Measurements from ENCODE around the gene BTAF1.

BTAF1 gene

GRCh38 chr10:92052741-92053140, 129.2 kb downstream of the BTAF1 start:
- no peak for DNase-seq (ENCODE audit: low read depth)

- DNase-seq (ENCODE audit: low read depth) = no peak
Observed at GRCh38 chr10:92054807-92055206, 131.2 kb downstream of the BTAF1 start.

- DNase-seq (ENCODE audit: low read depth) = no peak
Observed at GRCh38 chr10:92062273-92062672, 138.7 kb downstream of the BTAF1 start.

GRCh38 chr10:92064506-92064905, 140.9 kb downstream of the BTAF1 start:
- DNase-seq (ENCODE audit: low read depth) = no peak

GRCh38 chr10:92066386-92066785, 142.8 kb downstream of the BTAF1 start:
- no peak for DNase-seq (ENCODE audit: low read depth)

- DNase-seq (ENCODE audit: low read depth) = no peak
Observed at GRCh38 chr10:92068900-92069299, 145.3 kb downstream of the BTAF1 start.

- no peak for DNase-seq (ENCODE audit: low read depth)
Observed at GRCh38 chr10:92074126-92074887, 150.7 kb downstream of the BTAF1 start.

- no peak for DNase-seq (ENCODE audit: low read depth)
Observed at GRCh38 chr10:92075829-92076228, 152.3 kb downstream of the BTAF1 start.

- DNase-seq (ENCODE audit: low read depth) = no peak
Observed at GRCh38 chr10:92076722-92077121, 153.2 kb downstream of the BTAF1 start.

GRCh38 chr10:92079003-92079402, 155.4 kb downstream of the BTAF1 start:
- DNase-seq (ENCODE audit: low read depth) = no peak
